Trophoblast cell (in vitro differentiated cells and primary cell): ENCODE measurements around the gene TMBIM1.

Experiments
- DNase-seq, 2 donors: peaks; one replicate each; pipeline ENCODE4 v3.0.0-alpha.2; 2016
- H2AFZ ChIP-seq: 2 replicates; pipeline ENCODE4 v1.6.1; 2013; ENCODE audit warnings: low read length, moderate library complexity, mild to moderate bottlenecking; ENCODE audit not compliant: insufficient read depth, poor library complexity
- H2AK5ac ChIP-seq: 2 replicates; pipeline ENCODE4 v1.6.1; 2013; ENCODE audit warnings: mild to moderate bottlenecking, low read length
- H2BK120ac ChIP-seq: 2 replicates; pipeline ENCODE4 v1.6.1; 2013; ENCODE audit warnings: low read length, mild to moderate bottlenecking, moderate library complexity; ENCODE audit not compliant: insufficient read depth, poor library complexity
- H2BK12ac ChIP-seq: 2 replicates; pipeline ENCODE4 v1.6.1; 2013; ENCODE audit warnings: mild to moderate bottlenecking, low read length, moderate library complexity
- H2BK5ac ChIP-seq: 2 replicates; pipeline ENCODE4 v1.6.1; 2013; ENCODE audit warnings: low read length, low read depth, moderate library complexity, mild to moderate bottlenecking; ENCODE audit not compliant: poor library complexity
- H3K14ac ChIP-seq: 2 replicates; pipeline ENCODE4 v1.6.1; 2013; ENCODE audit warnings: mild to moderate bottlenecking, low read length
- H3K18ac ChIP-seq: 2 replicates; pipeline ENCODE4 v1.6.1; 2013; ENCODE audit warnings: mild to moderate bottlenecking, low read length
- H3K23ac ChIP-seq: 2 replicates; pipeline ENCODE4 v1.6.1; 2013; ENCODE audit warnings: low read length
- H3K27ac ChIP-seq: 2 replicates; pipeline ENCODE4 v1.5.1; 2013; ENCODE audit warnings: low read depth, mild to moderate bottlenecking, inconsistent platforms, low read length, moderate library complexity
- H3K27me3 ChIP-seq: 2 replicates; pipeline ENCODE4 v1.6.1; 2013; ENCODE audit warnings: inconsistent platforms, mild to moderate bottlenecking, low read length, moderate library complexity; ENCODE audit not compliant: insufficient read depth
- H3K36me3 ChIP-seq, 2 experiments: 1 replicate in 1 of 2; 2 replicates in 1 of 2; pipeline ENCODE4 v1.6.1; 2013; ENCODE audit warnings: low read length in 2 of 2, mild to moderate bottlenecking in 2 of 2, moderate library complexity in 1 of 2; ENCODE audit not compliant: insufficient read depth in 2 of 2, control insufficient read depth in 1 of 2
- H3K4ac ChIP-seq: 2 replicates; pipeline ENCODE4 v1.6.1; 2013; ENCODE audit warnings: low read depth, mild to moderate bottlenecking, low read length, moderate library complexity
- H3K4me1 ChIP-seq, 2 experiments: 1 replicate in 1 of 2; 2 replicates in 1 of 2; pipeline ENCODE4 v1.6.1; 2013; ENCODE audit warnings: low read length in 2 of 2, mild to moderate bottlenecking in 2 of 2, moderate library complexity in 1 of 2; ENCODE audit not compliant: insufficient read depth in 2 of 2, control insufficient read depth in 1 of 2
- H3K4me2 ChIP-seq: 2 replicates; pipeline ENCODE4 v1.6.1; 2013; ENCODE audit warnings: inconsistent platforms, mild to moderate bottlenecking, low read length, moderate library complexity
- H3K4me3 ChIP-seq: 2 replicates; pipeline ENCODE4 v1.5.1; 2013; ENCODE audit warnings: mild to moderate bottlenecking, low read depth, low read length, inconsistent platforms
- H3K79me1 ChIP-seq: one replicate; pipeline ENCODE4 v1.6.1; 2013; ENCODE audit warnings: low read length
- H3K79me2 ChIP-seq: 2 replicates; pipeline ENCODE4 v1.6.1; 2013; ENCODE audit warnings: low read length, mild to moderate bottlenecking; ENCODE audit not compliant: control insufficient read depth, insufficient read depth, poor library complexity
- H3K9ac ChIP-seq: 2 replicates; pipeline ENCODE4 v1.6.1; 2013; ENCODE audit warnings: mild to moderate bottlenecking, low read length
- H3K9me3 ChIP-seq: 2 replicates; pipeline ENCODE4 v1.6.1; 2013; ENCODE audit warnings: low read depth, mild to moderate bottlenecking, control low read depth, inconsistent platforms, low read length; ENCODE audit not compliant: insufficient read depth
- H4K12ac ChIP-seq: 2 replicates; pipeline ENCODE4 v1.6.1; 2013; ENCODE audit warnings: low read depth, mild to moderate bottlenecking, low read length, moderate library complexity
- H4K8ac ChIP-seq: 2 replicates; pipeline ENCODE4 v1.6.1; 2013; ENCODE audit warnings: low read depth, mild to moderate bottlenecking, low read length, moderate library complexity
- H4K91ac ChIP-seq: one replicate; pipeline ENCODE4 v1.6.1; 2013; ENCODE audit warnings: low read depth, mild to moderate bottlenecking, low read length, moderate library complexity
- WGBS: extraction: QIAGEN DNeasy Blood & Tissue Kit; methylation state at CpG from one replicate; pipeline ENCODE4 v1.1.7; 2013; ENCODE audit warnings: missing lambda C conversion rate; ENCODE audit not compliant: insufficient read length, insufficient coverage; ENCODE audit errors: extremely low coverage; 5-methylcytosine and 5-hydroxymethylcytosine counted together

TMBIM1 gene

DNA sequence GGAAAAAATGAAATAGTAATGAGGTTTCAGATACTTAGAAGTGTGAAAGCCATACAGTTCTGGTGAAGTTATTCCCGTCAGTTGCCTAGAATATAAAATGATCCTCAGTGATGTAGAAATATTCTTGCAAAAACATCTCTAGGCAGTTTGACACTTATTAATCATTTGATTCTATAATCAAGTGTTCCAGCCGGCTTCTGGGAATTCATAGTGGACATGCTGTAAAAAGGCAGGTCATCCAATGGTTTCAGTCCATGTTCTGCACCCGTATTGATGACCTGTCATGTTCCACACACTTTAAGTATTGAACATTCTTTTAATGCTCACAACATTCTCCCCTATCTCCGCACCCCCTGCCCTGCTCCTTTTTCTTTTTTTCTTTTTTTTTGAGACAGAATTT lies 55.5 kb downstream of the TMBIM1 start:
- H2AFZ ChIP-seq: no peak overlapping the region
- H3K14ac ChIP-seq: no peak overlapping the region
- H2BK5ac ChIP-seq: no peak overlapping the region
- no peak overlapping the region for H4K12ac ChIP-seq
- no CpG with 5 or more reads among the region's 4 CpGs for whole genome bisulfite sequencing
- H3K4me2 ChIP-seq: no peak overlapping the region
- no peak for DNase-seq
- no peak overlapping the region for H2AK5ac ChIP-seq
- no peak overlapping the region for H3K4ac ChIP-seq
- peaks cover 38 to 68% of the 10 kb centered on the region in 2 experiments for H3K36me3 ChIP-seq
- no peak overlapping the region for H3K9ac ChIP-seq
- H3K23ac ChIP-seq: no peak overlapping the region
- no peaks in the 10 kb centered on the region for H3K27me3 ChIP-seq
- H3K9me3 ChIP-seq: no peaks in the 10 kb centered on the region
- no peaks in the 10 kb centered on the region for H3K79me2 ChIP-seq
- H2BK120ac ChIP-seq: no peak overlapping the region
- H4K8ac ChIP-seq: no peak overlapping the region
- no peak overlapping the region for H3K4me3 ChIP-seq
- no peak overlapping the region for H3K18ac ChIP-seq
- no peak overlapping the region for H4K91ac ChIP-seq
- H3K79me1 ChIP-seq: no peaks in the 10 kb centered on the region
- no peaks in the 10 kb centered on the region for H3K4me1 ChIP-seq
- H3K27ac ChIP-seq: no peak overlapping the region
- H2BK12ac ChIP-seq: no peak overlapping the region

DNA sequence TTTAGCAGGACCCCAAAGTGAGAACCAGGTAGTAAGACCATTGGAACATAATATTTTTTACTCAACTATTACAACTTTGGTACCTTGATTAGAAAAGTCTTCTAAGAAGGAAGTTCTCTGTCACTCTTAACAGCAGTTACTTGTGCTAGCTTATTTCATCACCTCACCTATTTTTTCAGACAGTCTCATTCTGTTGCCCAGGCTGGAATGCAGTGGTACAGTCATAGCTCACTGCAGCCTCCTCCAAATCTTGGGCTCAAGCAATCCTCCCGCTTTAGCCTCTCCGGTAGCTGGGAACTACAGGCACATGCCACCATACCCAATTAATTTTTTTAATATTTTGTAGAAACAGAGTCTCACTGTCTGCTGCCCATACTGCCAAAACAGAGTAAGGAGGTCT lies 57.3 kb downstream of the TMBIM1 start:
- Histone ChIP-seq H4K91ac (no peak overlapping the region), H3K9ac (no peak overlapping the region), H2AK5ac (no peak overlapping the region), H2BK120ac (no peak overlapping the region), H3K36me3 (peaks cover 43 to 74% of the 10 kb centered on the region in 2 experiments), H3K79me1 (no peaks in the 10 kb centered on the region), H4K8ac (no peak overlapping the region), H3K4me1 (peaks cover 0 to 8% of the 10 kb centered on the region in 2 experiments), H2AFZ (no peak overlapping the region), H3K23ac (no peak overlapping the region), H3K14ac (no peak overlapping the region), H2BK5ac (no peak overlapping the region), H3K4me3 (no peak overlapping the region), H3K4me2 (no peak overlapping the region), H3K18ac (no peak overlapping the region), H3K27ac (no peak overlapping the region), H4K12ac (no peak overlapping the region), H3K79me2 (no peaks in the 10 kb centered on the region), H3K9me3 (no peaks in the 10 kb centered on the region), H2BK12ac (no peak overlapping the region), H3K27me3 (no peaks in the 10 kb centered on the region), H3K4ac (no peak overlapping the region)
- DNase-seq: peak in 1 of 2 donors; percentile 25
- no CpG with 5 or more reads among the region's 2 CpGs for whole genome bisulfite sequencing

GRCh38 chr2:218234521-218234920 lies 57.8 kb downstream of the TMBIM1 start:
- WGBS: no CpG with 5 or more reads among the region's 3 CpGs

DNA sequence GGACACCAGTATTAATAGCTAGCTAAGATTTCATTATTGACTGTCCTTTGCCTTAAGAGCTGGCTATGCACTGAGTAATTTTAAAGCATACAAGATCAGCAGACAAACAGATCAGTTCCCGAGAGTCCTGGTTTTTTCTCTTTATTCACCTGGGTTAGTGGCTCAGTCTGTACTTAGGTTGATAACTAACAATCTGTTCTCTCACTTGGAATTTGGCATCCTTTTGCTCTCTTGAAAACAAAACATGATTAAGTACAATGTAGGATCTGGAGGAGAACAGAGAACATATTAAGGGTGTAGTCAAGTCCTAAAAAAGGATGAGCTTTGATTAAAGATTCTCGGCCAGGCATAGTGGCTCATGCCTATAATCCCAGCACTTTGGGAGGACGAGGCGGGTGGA lies 58.8 kb downstream of the TMBIM1 start:
- no peak overlapping the region for H4K8ac ChIP-seq
- DNase-seq: no peak
- H2AK5ac ChIP-seq: no peak overlapping the region
- H3K27me3 ChIP-seq: no peaks in the 10 kb centered on the region
- no peak overlapping the region for H3K4ac ChIP-seq
- no peak overlapping the region for H2BK12ac ChIP-seq
- H3K18ac ChIP-seq: no peak overlapping the region
- H3K4me2 ChIP-seq: no peak overlapping the region
- no peak overlapping the region for H3K14ac ChIP-seq
- H2BK120ac ChIP-seq: no peak overlapping the region
- H3K27ac ChIP-seq: no peak overlapping the region
- H3K9ac ChIP-seq: no peak overlapping the region
- H3K79me2 ChIP-seq: no peaks in the 10 kb centered on the region
- H3K79me1 ChIP-seq: no peaks in the 10 kb centered on the region
- no peak overlapping the region for H4K12ac ChIP-seq
- H3K9me3 ChIP-seq: no peaks in the 10 kb centered on the region
- H3K4me1 ChIP-seq: peaks cover 0 to 12% of the 10 kb centered on the region in 2 experiments
- WGBS: no CpG with 5 or more reads among the region's 4 CpGs
- no peak overlapping the region for H3K4me3 ChIP-seq
- no peak overlapping the region for H2AFZ ChIP-seq
- no peak overlapping the region for H2BK5ac ChIP-seq
- H3K36me3 ChIP-seq: peaks cover 38 to 61% of the 10 kb centered on the region in 2 experiments
- no peak overlapping the region for H4K91ac ChIP-seq
- H3K23ac ChIP-seq: no peak overlapping the region

More at GRCh38 chr2:218234521-218234920, 57.8 kb downstream of the TMBIM1 start:
- no peak overlapping the region for H3K23ac ChIP-seq
- H3K4me2 ChIP-seq: no peak overlapping the region
- no peak for DNase-seq
- no peak overlapping the region for H2BK12ac ChIP-seq
- H3K27ac ChIP-seq: no peak overlapping the region
- H3K9ac ChIP-seq: no peak overlapping the region
- no peak overlapping the region for H4K91ac ChIP-seq
- no peak overlapping the region for H4K12ac ChIP-seq
- no peak overlapping the region for H3K4me3 ChIP-seq
- H2AFZ ChIP-seq: no peak overlapping the region
- no peak overlapping the region for H4K8ac ChIP-seq
- no peaks in the 10 kb centered on the region for H3K79me2 ChIP-seq
- H3K4me1 ChIP-seq: peaks cover 0 to 9% of the 10 kb centered on the region in 2 experiments
- H3K4ac ChIP-seq: no peak overlapping the region
- H2BK120ac ChIP-seq: no peak overlapping the region
- H3K18ac ChIP-seq: no peak overlapping the region
- no peak overlapping the region for H2BK5ac ChIP-seq
- no peaks in the 10 kb centered on the region for H3K9me3 ChIP-seq
- peaks cover 41 to 70% of the 10 kb centered on the region in 2 experiments for H3K36me3 ChIP-seq
- no peaks in the 10 kb centered on the region for H3K79me1 ChIP-seq
- H3K27me3 ChIP-seq: no peaks in the 10 kb centered on the region
- H2AK5ac ChIP-seq: no peak overlapping the region
- H3K14ac ChIP-seq: no peak overlapping the region
